GM21825 (cell line): ENCODE results near the gene NUTF2.
"Not testable (repeated sequence)": the region's sequence is repeated elsewhere in the genome, so short reads cannot be mapped to it uniquely, and the experiment has no call there.

ENCODE experiments used
- ATAC-seq: cut with Tn5 transposase; IDR thresholded peaks from one replicate; pipeline ENCODE4 v1.9.1; 2021; ENCODE audit warnings: mild to moderate bottlenecking, moderate library complexity; ENCODE audit not compliant: unreplicated experiment

NUTF2 gene

DNA sequence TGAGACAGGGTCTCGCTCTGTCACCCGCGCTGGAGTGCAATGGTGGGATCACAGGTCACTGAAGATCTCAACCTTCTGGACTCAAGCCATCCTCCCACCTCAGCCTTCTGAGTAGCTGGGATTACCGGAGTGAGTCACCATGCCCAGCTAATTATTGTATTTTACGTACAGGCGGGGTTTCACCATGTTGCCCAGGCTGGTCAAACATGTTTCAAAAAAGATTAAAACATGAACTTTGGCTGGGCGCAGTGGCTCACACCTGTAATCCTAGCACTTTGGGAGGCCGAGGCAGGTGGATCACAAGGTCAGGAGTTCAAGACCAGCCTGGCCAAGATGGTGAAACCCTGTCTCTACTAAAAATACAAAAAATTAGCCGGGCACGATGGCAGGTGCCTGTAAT lies 9.5 kb upstream of the NUTF2 start:
- not testable (repeated sequence) for ATAC-seq

DNA sequence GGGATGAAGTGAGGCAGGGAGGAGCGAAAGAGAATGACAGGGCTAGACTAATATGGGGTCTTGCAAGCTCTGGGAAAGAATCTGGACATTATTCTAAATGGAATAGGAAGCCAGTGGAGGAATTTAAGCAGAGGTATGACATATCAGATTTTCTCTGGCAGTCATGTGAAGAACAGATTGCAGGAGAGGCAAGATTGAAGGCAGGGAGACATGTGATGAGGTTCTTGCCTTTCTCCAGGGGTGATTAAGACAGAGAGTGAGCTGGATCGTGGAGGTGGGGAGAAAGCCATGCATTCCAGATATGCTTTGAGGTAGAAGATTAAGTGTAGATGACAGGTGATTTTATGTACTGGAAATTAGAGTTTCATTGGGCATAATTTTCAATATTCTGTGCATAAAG lies 8.9 kb upstream of the NUTF2 start:
- ATAC-seq: no peak

DNA sequence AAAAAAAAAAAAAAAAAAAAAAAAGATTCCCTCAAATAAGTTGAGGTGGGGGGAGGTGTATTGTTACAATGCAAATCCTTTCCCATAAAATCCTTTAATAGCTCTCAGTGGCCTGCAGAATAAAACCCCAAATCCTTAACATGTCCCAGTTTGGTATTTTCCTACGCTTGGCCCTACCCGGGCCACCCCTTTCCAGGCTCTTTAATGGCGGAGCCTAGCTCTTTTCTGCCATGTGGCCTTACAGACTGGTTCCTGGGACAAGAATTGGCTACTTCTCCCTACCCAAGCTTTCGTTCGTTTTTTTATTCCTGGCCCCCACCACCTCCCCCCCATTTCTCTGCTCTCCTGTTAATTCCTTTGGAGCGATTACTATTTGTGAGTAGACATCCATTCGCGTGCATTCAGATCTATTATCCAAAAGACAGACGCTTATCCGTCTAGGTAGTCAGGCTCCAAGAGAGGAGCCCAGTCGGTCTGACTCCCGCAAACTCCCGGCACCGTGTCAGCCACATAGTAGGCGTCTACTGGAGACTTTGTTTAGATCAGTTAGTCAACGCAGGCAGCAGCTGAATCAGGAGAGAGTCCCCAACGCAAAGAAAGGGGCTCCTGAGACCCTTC lies 5.4 kb upstream of the NUTF2 start:
- ATAC-seq: no peak

DNA sequence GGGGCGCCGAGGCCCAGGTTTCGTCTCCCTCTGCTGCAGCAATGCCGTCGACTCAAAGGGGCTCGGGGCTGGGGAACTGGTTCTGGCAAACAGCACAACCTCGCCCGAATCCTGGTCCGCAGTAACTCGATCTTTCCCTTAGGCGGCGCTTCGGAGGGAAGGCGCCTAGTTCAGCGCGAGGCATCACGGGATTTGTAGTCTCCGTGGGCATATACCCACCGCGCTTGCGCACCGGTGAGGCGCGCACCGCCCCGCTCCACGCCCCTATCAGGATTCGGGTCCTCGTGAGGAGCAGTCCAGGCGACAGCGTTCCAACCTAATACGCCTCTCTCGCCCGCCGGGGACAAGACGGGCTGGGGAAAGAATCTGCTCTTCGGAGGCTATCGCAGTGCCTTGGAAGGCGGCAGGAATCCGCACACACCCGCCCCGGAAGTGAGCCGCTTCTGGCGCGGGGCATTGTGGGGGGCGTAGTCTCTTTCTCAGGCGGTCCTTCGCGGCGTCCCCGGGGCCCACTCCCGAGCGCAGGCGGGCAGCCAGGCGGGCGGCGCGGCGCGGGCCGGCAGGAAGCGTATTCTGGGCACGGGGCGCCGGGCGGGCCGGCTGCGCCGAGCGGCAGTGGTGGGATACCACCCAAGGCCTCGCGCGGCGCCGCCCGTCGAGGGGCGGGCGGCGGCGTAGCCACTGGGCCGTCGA lies 4.8 kb upstream of the NUTF2 start, which contains the start of gene THAP11:
Gene THAP11 (plus strand): TSS at position 505 of the 693 bp plus-strand sequence. CDS start 235 bp downstream, outside the sequence.
- peak; percentile 39 for ATAC-seq

DNA sequence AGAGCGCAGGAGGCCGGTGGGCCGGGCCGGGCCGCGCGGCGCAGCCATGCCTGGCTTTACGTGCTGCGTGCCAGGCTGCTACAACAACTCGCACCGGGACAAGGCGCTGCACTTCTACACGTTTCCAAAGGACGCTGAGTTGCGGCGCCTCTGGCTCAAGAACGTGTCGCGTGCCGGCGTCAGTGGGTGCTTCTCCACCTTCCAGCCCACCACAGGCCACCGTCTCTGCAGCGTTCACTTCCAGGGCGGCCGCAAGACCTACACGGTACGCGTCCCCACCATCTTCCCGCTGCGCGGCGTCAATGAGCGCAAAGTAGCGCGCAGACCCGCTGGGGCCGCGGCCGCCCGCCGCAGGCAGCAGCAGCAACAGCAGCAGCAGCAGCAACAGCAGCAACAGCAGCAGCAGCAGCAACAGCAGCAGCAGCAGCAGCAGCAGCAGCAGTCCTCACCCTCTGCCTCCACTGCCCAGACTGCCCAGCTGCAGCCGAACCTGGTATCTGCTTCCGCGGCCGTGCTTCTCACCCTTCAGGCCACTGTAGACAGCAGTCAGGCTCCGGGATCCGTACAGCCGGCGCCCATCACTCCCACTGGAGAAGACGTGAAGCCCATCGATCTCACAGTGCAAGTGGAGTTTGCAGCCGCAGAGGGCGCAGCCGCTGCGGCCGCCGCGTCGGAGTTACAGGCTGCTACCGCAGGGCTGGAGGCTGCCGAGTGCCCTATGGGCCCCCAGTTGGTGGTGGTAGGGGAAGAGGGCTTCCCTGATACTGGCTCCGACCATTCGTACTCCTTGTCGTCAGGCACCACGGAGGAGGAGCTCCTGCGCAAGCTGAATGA lies 4.0 kb upstream of the NUTF2 start:
- peak; percentile 11 for ATAC-seq

DNA sequence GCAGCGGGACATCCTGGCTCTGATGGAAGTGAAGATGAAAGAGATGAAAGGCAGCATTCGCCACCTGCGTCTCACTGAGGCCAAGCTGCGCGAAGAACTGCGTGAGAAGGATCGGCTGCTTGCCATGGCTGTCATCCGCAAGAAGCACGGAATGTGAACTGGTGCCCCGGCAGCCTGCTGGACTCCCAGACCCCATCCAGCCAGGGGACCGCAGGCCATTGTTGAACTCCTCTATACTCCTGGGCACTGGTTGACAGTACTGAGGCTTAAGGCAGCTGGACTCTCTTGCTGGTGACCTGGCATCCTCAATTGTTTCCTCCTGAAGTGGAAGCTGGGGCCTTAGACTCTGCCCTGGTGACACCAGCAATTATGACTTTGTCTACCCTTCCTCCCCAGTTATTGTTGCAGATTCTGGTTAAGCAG lies 3.4 kb upstream of the NUTF2 start:
- no peak for ATAC-seq

DNA sequence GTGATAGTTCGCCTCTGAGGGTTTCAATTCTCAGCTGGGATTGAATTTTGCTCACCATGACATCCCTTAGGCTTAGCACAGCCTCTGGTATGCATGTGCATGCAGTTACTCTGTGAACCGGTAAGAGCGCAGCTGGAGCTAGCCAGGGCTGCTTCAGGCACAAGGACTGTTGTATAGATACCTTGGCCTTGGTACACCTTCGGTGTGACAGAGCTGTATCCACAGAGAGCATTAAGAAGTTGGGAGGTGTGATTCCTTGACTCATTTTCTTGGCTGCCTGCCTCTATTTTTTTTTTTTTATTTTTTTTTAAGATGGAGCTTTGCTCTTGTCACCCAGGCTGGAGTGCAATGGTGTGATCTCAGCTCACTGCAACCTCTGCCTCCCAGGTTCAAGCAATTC lies 2.2 kb upstream of the NUTF2 start:
- no peak for ATAC-seq

DNA sequence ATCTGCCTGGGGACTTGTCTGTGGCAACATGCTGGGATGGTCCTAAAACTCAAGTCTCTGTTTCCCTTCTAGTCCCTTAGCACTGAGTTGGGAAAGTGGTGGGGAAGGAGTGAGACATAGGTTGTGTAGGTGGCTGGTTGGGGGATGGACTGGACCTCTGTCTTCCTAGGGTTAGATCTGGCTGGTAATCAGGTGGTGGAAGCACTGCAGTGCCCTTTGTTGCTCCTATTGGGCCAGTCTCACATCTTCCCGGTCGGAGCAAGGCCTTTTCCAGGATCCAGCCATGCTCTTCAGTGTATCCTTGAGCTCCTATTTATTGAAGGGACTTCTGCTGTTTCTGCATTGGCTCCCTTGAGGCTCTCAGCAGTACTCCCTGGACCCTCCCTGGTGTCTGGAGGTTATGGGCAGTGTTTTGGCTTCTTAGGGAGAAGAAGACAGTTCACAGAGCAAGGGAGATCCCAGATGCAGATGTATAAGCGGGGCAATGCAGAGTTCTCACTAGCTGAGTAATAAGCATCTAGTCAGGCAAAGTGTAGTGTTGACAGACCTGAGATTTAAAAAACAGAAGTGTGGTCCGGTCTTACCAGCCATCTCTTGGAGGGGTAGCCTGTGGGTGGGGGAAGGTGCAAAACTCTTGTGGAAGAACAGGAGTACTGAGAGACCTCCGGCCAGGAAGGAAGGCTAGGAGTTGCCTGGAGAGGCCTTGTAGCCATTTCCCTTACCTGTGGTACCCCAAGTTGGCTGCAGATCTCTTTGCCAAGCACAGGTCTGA lies 1.3 kb upstream of the NUTF2 start:
- ATAC-seq: no peak

DNA sequence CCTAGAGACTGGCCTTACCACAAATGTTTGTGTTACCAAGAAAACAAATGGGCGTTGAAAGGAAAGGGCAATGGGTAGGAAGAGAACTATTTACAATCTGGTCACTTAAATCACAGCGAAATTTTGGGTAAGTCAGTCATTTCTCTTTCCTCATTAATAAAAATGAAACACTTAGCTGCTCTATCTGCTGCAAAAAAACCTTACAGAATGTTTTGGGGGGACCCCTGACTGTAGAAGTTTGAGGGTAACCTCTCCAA lies 742 bp upstream of the NUTF2 start:
- no peak for ATAC-seq

DNA sequence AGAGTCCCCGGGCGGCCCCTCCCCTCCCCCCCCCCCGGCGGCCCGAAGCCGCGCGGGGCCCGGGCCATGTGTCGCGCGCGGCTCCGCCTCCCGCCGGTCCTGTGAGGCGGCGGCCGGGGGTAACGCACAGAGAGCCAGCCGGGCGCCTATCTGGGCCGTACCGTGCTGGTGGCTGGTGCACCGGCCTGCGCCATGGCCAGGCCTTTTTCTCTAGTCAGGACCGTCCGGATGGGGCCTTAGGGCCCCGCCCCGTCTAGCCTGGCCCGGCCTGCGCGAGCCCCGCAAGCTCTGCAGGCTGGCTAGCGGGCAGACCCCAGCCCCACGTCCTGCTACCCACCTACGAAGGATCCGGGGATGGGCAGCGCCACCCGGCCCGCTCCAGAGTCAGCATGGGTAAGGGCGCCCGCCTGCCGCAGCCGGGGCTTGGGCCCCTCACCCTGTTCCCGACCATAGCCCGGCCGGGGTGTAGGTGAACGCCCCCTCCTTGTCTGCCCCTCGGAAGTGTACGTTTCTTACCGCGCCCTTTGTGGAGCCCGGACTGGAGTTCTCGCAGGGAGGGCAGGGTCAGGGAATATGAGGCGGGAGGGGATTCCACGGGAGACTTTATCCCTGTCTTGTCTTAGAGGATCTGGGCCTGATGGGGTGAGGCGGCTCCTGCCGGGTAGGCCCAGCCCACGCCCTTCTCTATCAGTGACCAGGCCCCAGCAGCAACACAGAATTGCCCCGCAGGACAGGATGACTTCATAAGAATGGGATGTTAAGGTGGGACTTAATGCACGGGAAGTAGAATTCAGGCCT lies 530 bp downstream of the NUTF2 start, which contains the start of gene CENPT:
Gene CENPT (minus strand): TSS at position 630 of the 798 bp plus-strand sequence. CDS start 13,834 bp downstream, outside the sequence.
- ATAC-seq: peak; percentile 34

DNA sequence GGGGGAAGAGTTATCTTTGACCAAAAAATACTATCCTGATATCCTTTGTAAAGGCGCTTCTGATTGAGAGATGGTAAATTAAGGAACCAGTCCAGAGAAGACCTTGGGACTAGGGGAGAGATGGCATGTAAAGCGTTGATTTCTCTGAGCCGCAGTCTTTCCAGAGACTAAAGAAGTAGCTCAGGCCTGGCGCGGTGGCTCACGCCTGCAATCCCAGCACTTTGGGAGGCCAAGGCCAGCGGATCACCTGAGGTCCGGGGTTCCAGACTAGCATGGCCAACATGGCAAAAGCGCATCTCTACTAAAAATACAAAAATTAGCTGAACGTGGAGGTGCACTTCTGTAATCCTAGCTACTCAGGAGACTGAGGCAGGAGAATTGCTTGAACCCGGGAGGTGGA lies 1.4 kb downstream of the NUTF2 start:
- ATAC-seq: no peak

DNA sequence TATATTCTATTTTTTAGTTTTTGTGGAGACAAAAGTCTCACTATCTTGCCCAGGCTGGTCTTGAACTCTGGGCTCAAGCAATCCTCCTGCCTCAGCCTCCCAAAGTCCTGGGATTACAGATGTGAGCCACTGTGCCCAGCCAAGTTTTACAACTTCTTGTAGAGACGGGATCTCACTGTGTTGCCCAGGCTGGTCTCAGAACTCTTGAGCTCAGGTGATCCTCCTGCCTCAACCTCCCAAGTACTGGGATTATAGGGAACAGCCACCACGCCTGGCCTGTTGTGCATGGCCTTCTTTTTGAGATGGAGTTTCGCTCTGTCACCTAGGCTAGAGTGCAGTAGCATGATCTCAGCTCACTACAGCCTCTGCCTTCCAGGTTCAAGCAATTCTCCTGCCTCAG lies 6.9 kb downstream of the NUTF2 start:
- ATAC-seq: no peak

DNA sequence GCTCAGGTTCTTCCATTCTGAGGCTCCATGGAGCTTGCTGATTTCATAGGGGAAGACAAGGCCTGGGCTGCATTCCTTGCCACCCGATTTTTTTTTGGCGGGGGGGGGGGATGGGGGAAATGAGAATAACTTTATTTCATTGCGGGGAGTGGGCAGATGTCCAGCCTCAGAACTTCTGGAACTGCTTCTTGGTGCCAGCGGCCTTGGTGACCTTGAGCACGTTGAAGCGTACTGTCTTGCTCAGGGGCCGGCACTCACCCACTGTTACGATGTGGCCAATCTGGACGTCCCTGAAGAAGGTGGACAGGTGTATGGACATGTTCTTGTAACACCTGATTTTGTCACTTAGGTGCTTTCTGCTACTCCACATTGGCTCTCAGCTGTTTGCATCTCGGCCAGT lies 9.1 kb downstream of the NUTF2 start:
- ATAC-seq: no peak

DNA sequence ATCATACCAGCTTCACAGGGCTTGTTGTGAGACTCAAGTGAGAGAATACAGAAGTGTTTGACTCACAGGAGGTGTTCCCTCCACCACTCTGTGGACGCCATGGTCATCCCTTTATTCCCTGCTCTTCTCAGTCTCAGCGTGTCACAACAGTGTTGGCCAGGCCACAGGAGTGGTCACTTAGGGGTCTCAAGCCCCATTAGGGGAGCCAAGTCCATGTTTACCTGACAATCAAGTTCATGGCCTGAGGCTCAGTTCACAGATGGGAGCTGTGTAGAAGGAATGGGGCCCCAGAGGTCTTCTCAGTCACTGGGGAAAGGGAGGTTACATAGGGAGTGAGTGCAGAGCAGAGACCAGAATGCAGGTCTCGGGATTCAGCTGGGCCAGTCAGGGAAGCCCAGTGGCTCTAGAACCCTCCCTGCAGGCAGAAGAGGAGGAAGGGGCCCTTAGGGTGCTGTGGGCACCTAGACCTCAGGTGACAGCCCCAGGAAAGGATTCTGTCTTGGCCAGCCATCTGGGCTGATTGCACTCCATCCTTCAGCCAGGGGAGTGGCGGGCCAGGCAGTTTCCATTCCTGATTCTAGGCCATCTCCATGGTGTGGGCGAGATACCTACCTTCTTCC lies 10.3 kb downstream of the NUTF2 start:
- ATAC-seq: no peak

DNA sequence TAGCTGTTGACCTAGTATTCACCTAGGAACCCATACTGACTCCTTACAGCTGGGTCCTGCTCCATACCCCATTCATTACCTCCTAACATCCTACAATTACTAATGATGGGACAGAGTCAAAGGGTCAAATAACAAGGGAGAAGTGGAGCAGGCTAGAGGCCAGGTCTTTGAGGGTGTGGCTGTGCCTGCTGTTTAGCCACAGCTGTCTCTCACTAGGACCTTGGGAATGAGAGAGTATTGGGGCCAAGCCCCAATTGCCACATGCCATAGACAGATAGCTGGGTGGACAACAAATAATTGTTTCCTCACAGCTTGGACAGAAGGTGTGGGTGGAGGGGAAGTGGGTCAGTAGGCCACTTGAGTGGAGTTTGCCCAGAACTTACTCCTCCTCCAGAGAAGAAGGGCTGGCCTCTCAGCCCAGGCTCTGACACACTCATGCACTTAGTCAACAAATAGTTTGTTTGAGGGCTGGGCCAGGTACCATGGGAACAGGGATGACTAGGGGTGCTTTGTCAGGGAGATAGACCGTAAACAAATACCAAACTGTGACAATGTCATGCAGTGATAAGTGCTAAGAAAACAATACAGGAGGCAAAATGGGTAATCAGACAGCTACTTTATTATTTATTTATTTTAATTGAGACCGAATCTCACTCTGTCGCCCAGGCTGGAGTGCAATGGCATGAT lies 11.0 kb downstream of the NUTF2 start:
- ATAC-seq: no peak

DNA sequence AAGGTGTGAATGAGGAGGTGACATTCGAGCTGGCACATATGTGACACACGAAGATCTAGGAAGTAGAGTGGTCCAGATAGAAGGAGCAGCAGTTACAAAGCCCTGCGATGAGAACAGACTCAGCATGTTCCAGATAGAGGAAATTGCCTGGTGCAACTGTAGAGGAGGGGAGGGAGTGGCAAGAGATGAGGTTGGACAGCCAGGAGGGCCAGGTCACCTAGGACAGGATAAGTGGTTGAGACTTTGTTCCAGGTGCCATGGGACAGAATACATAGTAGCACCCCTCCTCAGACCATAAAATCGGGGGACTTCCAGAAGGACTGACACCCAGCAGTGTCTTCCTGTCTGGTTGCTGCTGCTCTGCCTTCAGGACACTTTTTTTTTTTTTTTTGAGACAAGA lies 11.8 kb downstream of the NUTF2 start:
- ATAC-seq: no peak

DNA sequence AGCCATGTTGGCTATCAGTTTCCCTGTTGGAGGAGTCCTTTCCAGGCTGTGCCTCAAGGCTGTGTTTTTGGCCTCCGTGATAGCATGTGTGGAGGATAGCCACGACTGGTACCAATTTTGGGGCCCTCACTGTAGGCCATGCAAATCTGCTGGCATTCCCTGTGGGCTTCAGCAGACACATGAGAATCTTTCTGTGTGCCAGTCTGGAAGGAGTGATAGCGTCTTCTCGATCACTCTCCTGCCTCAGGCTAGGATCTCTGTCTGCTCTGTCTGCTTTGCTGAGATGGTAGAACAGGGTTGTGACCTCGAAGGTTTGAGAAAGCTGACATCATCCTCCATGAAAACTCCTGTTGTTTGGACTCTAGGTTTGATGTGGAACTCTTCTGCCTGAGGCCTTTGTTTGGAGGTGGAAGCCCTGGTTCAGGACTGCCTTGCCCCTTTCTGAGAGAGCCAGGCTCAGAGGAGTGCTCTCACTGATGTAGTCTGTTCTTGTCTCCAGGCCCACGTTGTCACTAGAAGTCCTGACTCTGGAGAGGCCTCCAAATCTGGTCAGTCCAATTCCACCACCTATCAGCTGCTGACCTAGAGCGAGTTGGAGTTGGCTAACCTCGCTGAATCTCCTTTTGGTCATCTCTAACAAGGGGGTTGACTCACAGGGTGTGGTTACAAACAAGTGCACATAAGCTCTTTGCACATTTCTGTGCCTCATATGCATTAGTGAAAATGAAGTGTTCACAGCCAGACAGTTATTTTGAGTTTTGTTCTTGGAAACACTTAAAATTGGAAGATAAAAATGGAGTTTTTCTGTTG lies 14.1 kb downstream of the NUTF2 start:
- ATAC-seq: no peak

DNA sequence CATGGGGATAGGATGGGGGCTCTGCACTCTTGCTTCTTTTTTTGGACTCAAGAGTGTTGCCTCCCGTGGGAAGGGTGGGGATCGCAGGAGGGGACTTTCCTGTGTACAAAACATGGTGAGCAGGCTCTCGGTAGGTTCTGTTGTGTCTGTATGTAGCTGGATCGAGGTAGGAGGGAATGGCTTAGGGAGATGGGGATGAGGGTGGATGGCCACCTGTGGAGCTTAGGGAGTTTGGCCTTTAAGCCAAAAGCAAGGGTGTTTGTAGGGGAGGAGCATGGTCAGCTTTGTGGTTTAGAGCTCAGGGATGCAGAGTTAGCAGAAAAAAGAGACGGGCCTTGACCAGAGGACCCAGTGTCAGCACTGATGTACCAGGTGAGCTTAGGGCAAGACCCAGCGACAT lies 15.1 kb downstream of the NUTF2 start:
- no peak for ATAC-seq
